Measurements from ENCODE around the gene PTPRN2.

PTPRN2 gene

GRCh38 chr7:157893535-157894044, 694.0 kb downstream of the PTPRN2 start:
- no peak for DNase-seq (ENCODE audit: low spot score)

GRCh38 chr7:157892751-157893523, 694.7 kb downstream of the PTPRN2 start:
- DNase-seq (ENCODE audit: low spot score), result no peak

GRCh38 chr7:157890921-157891401, 696.7 kb downstream of the PTPRN2 start:
- no peak for DNase-seq (ENCODE audit: low spot score)

GRCh38 chr7:157889480-157889879, 698.1 kb downstream of the PTPRN2 start:
- DNase-seq (ENCODE audit: low spot score), result peak; percentile 32

GRCh38 chr7:157888579-157888978, 699.0 kb downstream of the PTPRN2 start:
- no peak for DNase-seq (ENCODE audit: low spot score)

- no peak for DNase-seq (ENCODE audit: low spot score)
Measured at GRCh38 chr7:157887400-157887799, 700.2 kb downstream of the PTPRN2 start.

GRCh38 chr7:157886711-157887110, 700.9 kb downstream of the PTPRN2 start:
- no peak for DNase-seq (ENCODE audit: low spot score)

GRCh38 chr7:157886266-157886665, 701.4 kb downstream of the PTPRN2 start:
- DNase-seq (ENCODE audit: low spot score), result no peak

- no peak for DNase-seq (ENCODE audit: low spot score)
Measured at GRCh38 chr7:157885140-157885539, 702.5 kb downstream of the PTPRN2 start.

- DNase-seq (ENCODE audit: low spot score), result no peak
Measured at GRCh38 chr7:157884461-157885062, 703.1 kb downstream of the PTPRN2 start.

GRCh38 chr7:157881048-157881771, 706.4 kb downstream of the PTPRN2 start:
- DNase-seq (ENCODE audit: low spot score), result no peak

- DNase-seq (ENCODE audit: low spot score), result no peak
Measured at GRCh38 chr7:157879391-157879790, 708.2 kb downstream of the PTPRN2 start.

- no peak for DNase-seq (ENCODE audit: low spot score)
Measured at GRCh38 chr7:157877298-157878090, 710.1 kb downstream of the PTPRN2 start.

- DNase-seq (ENCODE audit: low spot score), result no peak
Measured at GRCh38 chr7:157876469-157877285, 710.9 kb downstream of the PTPRN2 start.

- peak; percentile 69 for DNase-seq (ENCODE audit: low spot score)
Measured at GRCh38 chr7:157875230-157876179, 712.1 kb downstream of the PTPRN2 start.

GRCh38 chr7:157874870-157875229, 712.8 kb downstream of the PTPRN2 start:
- DNase-seq (ENCODE audit: low spot score), result no peak

GRCh38 chr7:157874208-157874816, 713.3 kb downstream of the PTPRN2 start:
- DNase-seq (ENCODE audit: low spot score), result no peak

- DNase-seq (ENCODE audit: low spot score), result no peak
Measured at GRCh38 chr7:157873664-157874063, 714.0 kb downstream of the PTPRN2 start.

GRCh38 chr7:157873181-157873580, 714.4 kb downstream of the PTPRN2 start:
- DNase-seq (ENCODE audit: low spot score), result no peak
